GM23338 (cell line): Measurements from ENCODE around the gene SLC26A1. TPM values are rescaled to one million over a fixed set of nuclear protein-coding genes. Genes with fewer than 3 reads are reported as not detected.

Experiments
- ATAC-seq: fragments of 200-7000 bp; cut with Tn5 transposase; 3 replicates; pipeline ENCODE4 v1.9.1; 2020
- DNase-seq: peaks from one replicate; pipeline ENCODE4 v3.0.0-alpha.2; 2015; ENCODE audit warnings: low spot score
- H2AFZ ChIP-seq: fragments of 200-600 bp; sonication (generic); 2 replicates; pipeline ENCODE4 v1.8.0; 2016; ENCODE audit warnings: antibody characterized with exemption, mild to moderate bottlenecking, moderate library complexity
- H3F3A ChIP-seq: fragments of 200-600 bp; sonication (generic); replicated peaks from 2 replicates; pipeline ENCODE4 v1.8.0; 2017; ENCODE audit warnings: antibody characterized with exemption, mixed run types, low read depth
- H3K27ac ChIP-seq: fragments of 200-600 bp; sonication (generic); 2 replicates; pipeline ENCODE4 v1.6.1; 2016; ENCODE audit warnings: low read depth
- H3K27me3 ChIP-seq: fragments of 200-600 bp; sonication (generic); 2 replicates; pipeline ENCODE4 v1.8.0; 2016; ENCODE audit warnings: mild to moderate bottlenecking, mixed run types, moderate library complexity; ENCODE audit not compliant: insufficient read depth
- H3K36me3 ChIP-seq: fragments of 200-600 bp; sonication (generic); 2 replicates; pipeline ENCODE4 v1.8.0; 2016; ENCODE audit warnings: mild to moderate bottlenecking; ENCODE audit not compliant: insufficient read depth
- H3K4me1 ChIP-seq: fragments of 200-600 bp; sonication (generic); 2 replicates; pipeline ENCODE4 v1.8.0; 2016; ENCODE audit warnings: mild to moderate bottlenecking, moderate library complexity; ENCODE audit not compliant: insufficient read depth
- H3K4me2 ChIP-seq: fragments of 200-600 bp; sonication (generic); 2 replicates; pipeline ENCODE4 v1.7.1; 2017; ENCODE audit warnings: mixed run types
- H3K4me3 ChIP-seq: fragments of 200-600 bp; sonication (generic); 2 replicates; pipeline ENCODE4 v1.6.1; 2016; ENCODE audit warnings: mixed run types
- H3K79me2 ChIP-seq: fragments of 200-600 bp; sonication (generic); replicated peaks from 2 replicates; pipeline ENCODE4 v1.8.0; 2017; ENCODE audit warnings: mild to moderate bottlenecking; ENCODE audit not compliant: insufficient read depth
- H3K9me2 ChIP-seq: fragments of 200-600 bp; sonication (generic); 2 replicates; pipeline ENCODE4 v1.8.0; 2017; ENCODE audit not compliant: insufficient read depth
- H4K20me1 ChIP-seq: fragments of 200-600 bp; sonication (generic); replicated peaks from 2 replicates; pipeline ENCODE4 v1.8.0; 2017; ENCODE audit warnings: mild to moderate bottlenecking; ENCODE audit not compliant: insufficient read depth
- H3K27ac Mint-ChIP-seq: 2 replicates; pipeline ENCODE4 v1.8.0; 2020; ENCODE audit warnings: inconsistent platforms, mild to moderate bottlenecking, moderate library complexity, mixed read lengths
- H3K27me3 Mint-ChIP-seq: 3 replicates; pipeline ENCODE4 v1.8.0; 2022; ENCODE audit warnings: low read depth, mild to moderate bottlenecking, moderate library complexity, mixed read lengths, inconsistent platforms; ENCODE audit not compliant: insufficient read depth, poor library complexity
- H3K36me3 Mint-ChIP-seq: 3 replicates; pipeline ENCODE4 v1.8.0; 2021; ENCODE audit warnings: low read depth, mild to moderate bottlenecking, inconsistent platforms, moderate library complexity, mixed read lengths
- H3K4me1 Mint-ChIP-seq: 3 replicates; pipeline ENCODE4 v1.8.0; 2020; ENCODE audit warnings: mild to moderate bottlenecking, inconsistent platforms, mixed read lengths
- H3K4me3 Mint-ChIP-seq: 3 replicates; pipeline ENCODE4 v1.8.0; 2021; ENCODE audit warnings: moderate library complexity, mild to moderate bottlenecking, inconsistent platforms, mixed read lengths
- H3K9me3 Mint-ChIP-seq: 3 replicates; pipeline ENCODE4 v1.8.0; 2020; ENCODE audit warnings: moderate library complexity, mild to moderate bottlenecking, inconsistent platforms, mixed read lengths
- EZH2phosphoT487 ChIP-seq: fragments of 200-600 bp; sonication (generic); IDR thresholded peaks from one replicate; pipeline ENCODE4 v1.8.1; 2018; ENCODE audit warnings: antibody characterized with exemption; ENCODE audit not compliant: unreplicated experiment
- JUNB ChIP-seq: IDR thresholded peaks from one replicate; pipeline ENCODE4 v1.6.1; 2016; ENCODE audit warnings: antibody characterized with exemption; ENCODE audit not compliant: unreplicated experiment
- NANOG ChIP-seq: IDR thresholded peaks from 2 replicates; pipeline ENCODE4 v1.6.1; 2016; ENCODE audit warnings: antibody characterized with exemption, borderline replicate concordance
- POLR2AphosphoS5 ChIP-seq: IDR thresholded peaks from 2 replicates; pipeline ENCODE4 v1.6.1; 2016; ENCODE audit warnings: antibody characterized with exemption, low read depth
- STAT1 ChIP-seq: IDR thresholded peaks from one replicate; pipeline ENCODE4 v1.6.1; 2016; ENCODE audit warnings: antibody characterized with exemption; ENCODE audit not compliant: unreplicated experiment
- polyA plus RNA-seq: library from polyadenylated mRNA; unstranded; fragments of >200 nt; fragmentation: Nextera tagmentation; extraction: Ambion mirVana; gene quantifications from 2 replicates; pipeline ENCODE4 v1.2.1, GENCODE V29; 2016
- total RNA-seq: library from RNA; depleted of rRNA; stranded (reverse); fragments of >200 nt; shearing (Covaris generic); gene quantifications from 2 replicates; pipeline ENCODE4 v1.2.3, GENCODE V29; 2014
- TF ChIP-seq, protein P1 (sequence below): IDR thresholded peaks from one replicate; pipeline ENCODE4 v1.6.1; 2018; ENCODE audit warnings: antibody characterized with exemption; ENCODE audit not compliant: unreplicated experiment
- TF ChIP-seq, protein P2 (sequence below): IDR thresholded peaks from 2 replicates; pipeline ENCODE4 v1.6.1; 2016; ENCODE audit warnings: antibody characterized with exemption

Gene SLC26A1
- total and polyA plus RNA-seq, 2 experiments from 2014 or later, result 0.10 to 0.27 TPM

DNA sequence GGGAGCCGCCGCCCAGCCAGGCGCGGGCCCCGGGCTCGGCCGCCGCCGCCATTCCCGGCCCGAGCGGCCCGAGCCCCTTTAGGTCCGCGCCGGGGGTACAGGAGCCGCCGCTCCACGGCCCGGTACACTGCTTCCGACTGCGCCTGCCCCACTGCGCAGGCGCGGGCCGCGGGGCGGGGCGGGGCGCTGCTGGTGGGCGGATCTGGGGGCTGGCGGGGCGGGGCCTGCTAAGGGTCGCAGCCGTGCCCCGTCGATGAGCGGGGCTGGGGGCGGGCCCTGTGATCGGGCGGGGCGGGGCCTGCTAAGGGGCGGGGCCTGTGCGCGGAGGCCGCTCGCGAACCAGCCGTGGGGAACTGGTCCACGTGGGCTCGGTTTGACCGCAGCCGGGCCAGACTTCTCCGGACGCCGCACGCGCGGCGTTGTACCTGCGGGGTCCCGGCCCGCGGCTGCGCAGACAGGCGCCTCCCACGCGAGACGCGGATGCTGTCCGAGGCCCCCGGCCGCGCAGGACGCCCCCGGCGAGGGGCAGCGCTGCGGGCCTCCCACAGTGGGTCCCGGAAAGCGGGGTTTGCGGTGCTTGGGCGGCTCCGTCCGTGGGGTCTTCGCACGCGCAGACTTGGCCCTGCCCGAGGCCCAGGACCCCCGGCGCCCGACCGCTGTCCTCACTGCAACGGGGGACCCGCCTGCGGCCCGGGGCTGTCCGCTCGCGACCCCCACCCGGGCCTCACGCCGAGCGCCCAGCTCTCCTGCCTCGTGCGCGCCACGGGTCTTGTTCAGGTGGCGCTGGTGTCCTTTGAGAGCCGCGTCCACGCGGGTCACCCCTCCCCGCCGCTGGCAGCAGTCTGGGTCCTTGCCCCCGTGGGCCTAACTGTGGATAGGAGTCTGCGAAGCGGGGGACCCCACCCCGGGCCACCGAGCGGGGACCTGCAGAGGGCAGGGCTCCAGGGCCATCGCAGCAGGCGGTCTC is 19.5 kb downstream of the SLC26A1 start, which contains the start of gene DGKQ:
DGKQ (minus strand) TSS at position 139 of the 967 bp plus-strand sequence; CDS start at position 52, 87 bp downstream.
- Mint-ChIP-seq H3K27ac (no peak within 1 kb of the TSS), H3K36me3 (no peaks in the 10 kb centered on the region), H3K4me1 (no peaks in the 10 kb centered on the region), H3K4me3 (peak within 1 kb of the TSS; percentile 54; the same call in 2 of the 3 replicates), H3K27me3 (peaks cover 24% of the 10 kb centered on the region), H3K9me3 (peaks cover 16% of the 10 kb centered on the region; the same call in 1 of the 3 replicates)
- Histone ChIP-seq H3K4me1 (no peaks in the 10 kb centered on the region), H3K27ac (no peak within 1 kb of the TSS), H3K4me2 (peak within 1 kb of the TSS; percentile 83), H4K20me1 (no peaks in the 10 kb centered on the region), H3K9me2 (no peaks in the 10 kb centered on the region), H3F3A (peaks cover 4% of the 10 kb centered on the region; the same call in 1 of the 2 replicates), H3K36me3 (no peaks in the 10 kb centered on the region), H3K79me2 (no peaks in the 10 kb centered on the region), H2AFZ (peak within 1 kb of the TSS; percentile 84; the same call in 1 of the 2 replicates), H3K27me3 (peaks cover 10% of the 10 kb centered on the region; the same call in 1 of the 2 replicates), H3K4me3 (peak within 1 kb of the TSS; percentile 87)
- ATAC-seq (peak; percentile 57), DNase-seq (peak; percentile 74)
- TF ChIP-seq POLR2AphosphoS5 (peak; percentile 40; the same call in 1 of the 2 replicates), NANOG (no peak)
- TF ChIP-seq, protein P1, sequence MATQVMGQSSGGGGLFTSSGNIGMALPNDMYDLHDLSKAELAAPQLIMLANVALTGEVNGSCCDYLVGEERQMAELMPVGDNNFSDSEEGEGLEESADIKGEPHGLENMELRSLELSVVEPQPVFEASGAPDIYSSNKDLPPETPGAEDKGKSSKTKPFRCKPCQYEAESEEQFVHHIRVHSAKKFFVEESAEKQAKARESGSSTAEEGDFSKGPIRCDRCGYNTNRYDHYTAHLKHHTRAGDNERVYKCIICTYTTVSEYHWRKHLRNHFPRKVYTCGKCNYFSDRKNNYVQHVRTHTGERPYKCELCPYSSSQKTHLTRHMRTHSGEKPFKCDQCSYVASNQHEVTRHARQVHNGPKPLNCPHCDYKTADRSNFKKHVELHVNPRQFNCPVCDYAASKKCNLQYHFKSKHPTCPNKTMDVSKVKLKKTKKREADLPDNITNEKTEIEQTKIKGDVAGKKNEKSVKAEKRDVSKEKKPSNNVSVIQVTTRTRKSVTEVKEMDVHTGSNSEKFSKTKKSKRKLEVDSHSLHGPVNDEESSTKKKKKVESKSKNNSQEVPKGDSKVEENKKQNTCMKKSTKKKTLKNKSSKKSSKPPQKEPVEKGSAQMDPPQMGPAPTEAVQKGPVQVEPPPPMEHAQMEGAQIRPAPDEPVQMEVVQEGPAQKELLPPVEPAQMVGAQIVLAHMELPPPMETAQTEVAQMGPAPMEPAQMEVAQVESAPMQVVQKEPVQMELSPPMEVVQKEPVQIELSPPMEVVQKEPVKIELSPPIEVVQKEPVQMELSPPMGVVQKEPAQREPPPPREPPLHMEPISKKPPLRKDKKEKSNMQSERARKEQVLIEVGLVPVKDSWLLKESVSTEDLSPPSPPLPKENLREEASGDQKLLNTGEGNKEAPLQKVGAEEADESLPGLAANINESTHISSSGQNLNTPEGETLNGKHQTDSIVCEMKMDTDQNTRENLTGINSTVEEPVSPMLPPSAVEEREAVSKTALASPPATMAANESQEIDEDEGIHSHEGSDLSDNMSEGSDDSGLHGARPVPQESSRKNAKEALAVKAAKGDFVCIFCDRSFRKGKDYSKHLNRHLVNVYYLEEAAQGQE, result no peak
- TF ChIP-seq, protein P2, sequence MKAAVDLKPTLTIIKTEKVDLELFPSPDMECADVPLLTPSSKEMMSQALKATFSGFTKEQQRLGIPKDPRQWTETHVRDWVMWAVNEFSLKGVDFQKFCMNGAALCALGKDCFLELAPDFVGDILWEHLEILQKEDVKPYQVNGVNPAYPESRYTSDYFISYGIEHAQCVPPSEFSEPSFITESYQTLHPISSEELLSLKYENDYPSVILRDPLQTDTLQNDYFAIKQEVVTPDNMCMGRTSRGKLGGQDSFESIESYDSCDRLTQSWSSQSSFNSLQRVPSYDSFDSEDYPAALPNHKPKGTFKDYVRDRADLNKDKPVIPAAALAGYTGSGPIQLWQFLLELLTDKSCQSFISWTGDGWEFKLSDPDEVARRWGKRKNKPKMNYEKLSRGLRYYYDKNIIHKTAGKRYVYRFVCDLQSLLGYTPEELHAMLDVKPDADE, result no peak

DNA sequence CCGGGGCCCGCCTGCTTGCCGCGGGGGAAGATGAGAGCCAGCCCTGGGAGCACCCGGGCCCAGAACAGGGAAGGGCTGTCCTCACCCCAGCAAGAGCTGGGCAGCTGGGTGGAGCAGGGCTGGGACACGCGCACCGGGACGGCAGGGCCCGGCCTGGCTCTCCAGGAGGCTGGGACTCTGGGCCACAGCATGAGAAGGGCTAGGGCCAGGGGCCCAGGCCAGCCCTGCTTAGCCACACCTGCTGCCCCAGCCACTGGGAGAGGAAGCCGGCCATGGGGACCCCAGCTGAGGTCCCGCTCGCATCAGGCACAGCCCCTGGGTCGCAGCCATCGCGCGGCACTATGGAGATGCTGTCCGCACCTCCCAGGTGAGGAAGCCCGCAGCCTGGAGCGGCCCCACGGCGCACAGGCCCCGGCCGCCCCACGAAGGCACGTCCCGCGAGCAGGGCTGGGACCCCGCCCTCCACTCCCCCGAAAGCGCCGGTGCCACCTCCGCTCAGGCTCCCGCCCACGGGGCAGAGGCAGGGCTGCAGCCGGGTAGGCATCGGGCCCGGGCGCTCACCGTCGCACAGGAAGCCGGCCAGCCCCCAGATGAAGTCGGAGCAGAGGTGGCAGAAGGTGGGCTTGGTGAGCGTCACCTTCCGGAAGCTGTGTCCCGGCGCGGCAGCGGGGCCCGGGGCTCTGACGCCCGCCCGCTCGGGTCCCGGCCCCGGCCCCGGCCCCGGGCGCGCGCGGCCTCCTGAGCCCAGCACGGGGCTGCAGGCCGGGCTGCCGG is 20.4 kb downstream of the SLC26A1 start:
- ATAC-seq, result peak; percentile 34
- Mint-ChIP-seq H3K4me3 (peak overlapping the region; percentile 54; the same call in 2 of the 3 replicates), H3K27ac (no peak overlapping the region), H3K36me3 (no peaks in the 10 kb centered on the region), H3K9me3 (peaks cover 16% of the 10 kb centered on the region; the same call in 1 of the 3 replicates), H3K4me1 (no peaks in the 10 kb centered on the region), H3K27me3 (peaks cover 24% of the 10 kb centered on the region)
- H2AFZ ChIP-seq, result peak overlapping the region; percentile 84; the same call in 1 of the 2 replicates
- H3K79me2 ChIP-seq, result no peaks in the 10 kb centered on the region
- H3K4me3 ChIP-seq, result peak overlapping the region; percentile 87
- H4K20me1 ChIP-seq, result no peaks in the 10 kb centered on the region
- H3K36me3 ChIP-seq, result no peaks in the 10 kb centered on the region
- peaks cover 15% of the 10 kb centered on the region; the same call in 1 of the 2 replicates for H3K27me3 ChIP-seq
- peak overlapping the region; percentile 83 for H3K4me2 ChIP-seq
- peak; percentile 65 for DNase-seq
- H3K9me2 ChIP-seq, result no peaks in the 10 kb centered on the region
- no peaks in the 10 kb centered on the region for H3K4me1 ChIP-seq
- H3F3A ChIP-seq, result peaks cover 4% of the 10 kb centered on the region; the same call in 1 of the 2 replicates
- no peak overlapping the region for H3K27ac ChIP-seq
- TF ChIP-seq STAT1 (no peak), EZH2phosphoT487 (no peak), NANOG (no peak), JUNB (no peak)
- TF ChIP-seq, protein P1, result no peak
